ENCODE data around the gene ZKSCAN1. TPM values are rescaled to one million over a fixed set of nuclear protein-coding genes. Genes with fewer than 3 reads are reported as not detected.

ZKSCAN1 gene
- total RNA-seq, 1 experiment from 2014 or later, result 69.5 TPM

- TF ChIP-seq CTCF (conservative IDR thresholded peaks at IDR 0.05; ENCODE audit: low read depth, low read length), result no peak
- no peak for TF ChIP-seq EZH2 (IDR thresholded peaks at IDR 0.05; ENCODE audit: borderline replicate concordance, low read depth, low read length, poor library complexity, severe bottlenecking)
- CTCF ChIA-PET, result no interaction called here
These were observed 55.8 kb downstream of the ZKSCAN1 start for GRCh38 chr7:100071018-100071723.

GRCh38 chr7:100072462-100072861 is 57.1 kb downstream of the ZKSCAN1 start:
- Histone ChIP-seq H3K27me3 (replicated peaks; ENCODE audit: insufficient read depth, low read depth, low read length, poor library complexity) (no peaks in the 10 kb centered on the region), H3K27ac (ENCODE audit: low read depth, low read length, poor library complexity, severe bottlenecking) (no peak overlapping the region), H3K4me3 (ENCODE audit: low read depth, low read length, poor library complexity, severe bottlenecking) (no peak overlapping the region), H3K36me3 (ENCODE audit: insufficient read depth, low read length, poor library complexity, severe bottlenecking) (peaks cover 88% of the 10 kb centered on the region), H3K9me3 (ENCODE audit: low read depth, low read length, poor library complexity, severe bottlenecking) (peaks cover 54% of the 10 kb centered on the region), H3K4me1 (ENCODE audit: insufficient read depth, low read length, poor library complexity, severe bottlenecking) (no peaks in the 10 kb centered on the region)
- TF ChIP-seq EZH2 (IDR thresholded peaks at IDR 0.05; ENCODE audit: borderline replicate concordance, low read depth, low read length, poor library complexity, severe bottlenecking), result no peak
- TF ChIP-seq CTCF (conservative IDR thresholded peaks at IDR 0.05; ENCODE audit: low read depth, low read length), result no peak
- POLR2A ChIA-PET (ENCODE audit: low non-redundant PET), result no interaction called here
- no peak for DNase-seq (ENCODE audit: low spot score)
- BruUV-seq (replicated peaks), result no TSS peak
- CTCF ChIA-PET, result no interaction called here
- intact Hi-C loops (cut with micrococcal nuclease; ENCODE audit: unreplicated experiment), result no loop called here

More at GRCh38 chr7:100071018-100071723, 55.8 kb downstream of the ZKSCAN1 start:
- H3K4me3 ChIP-seq (ENCODE audit: low read depth, low read length, poor library complexity, severe bottlenecking), result no peak overlapping the region
- H3K4me1 ChIP-seq (ENCODE audit: insufficient read depth, low read length, poor library complexity, severe bottlenecking), result no peaks in the 10 kb centered on the region
- no peak for DNase-seq (ENCODE audit: low spot score)
- POLR2A ChIA-PET (ENCODE audit: low non-redundant PET), result no interaction called here
- peaks cover 54% of the 10 kb centered on the region for H3K9me3 ChIP-seq (ENCODE audit: low read depth, low read length, poor library complexity, severe bottlenecking)
- intact Hi-C loops (cut with micrococcal nuclease; ENCODE audit: unreplicated experiment), result no loop called here
- H3K27ac ChIP-seq (ENCODE audit: low read depth, low read length, poor library complexity, severe bottlenecking), result no peak overlapping the region
- no peaks in the 10 kb centered on the region for H3K27me3 ChIP-seq (replicated peaks; ENCODE audit: insufficient read depth, low read depth, low read length, poor library complexity)
- H3K36me3 ChIP-seq (ENCODE audit: insufficient read depth, low read length, poor library complexity, severe bottlenecking), result peaks cover 75% of the 10 kb centered on the region
- no TSS peak for BruUV-seq (replicated peaks)

- BruUV-seq (replicated peaks), result no TSS peak
- POLR2A ChIA-PET (ENCODE audit: low non-redundant PET), result no interaction called here
- DNase-seq (ENCODE audit: low spot score), result no peak
These were observed 59.4 kb downstream of the ZKSCAN1 start for GRCh38 chr7:100074841-100075240.

More at GRCh38 chr7:100074841-100075240, 59.4 kb downstream of the ZKSCAN1 start:
- CTCF ChIA-PET, result no interaction called here
- H3K4me1 ChIP-seq (ENCODE audit: insufficient read depth, low read length, poor library complexity, severe bottlenecking), result no peaks in the 10 kb centered on the region
- TF ChIP-seq EZH2 (IDR thresholded peaks at IDR 0.05; ENCODE audit: borderline replicate concordance, low read depth, low read length, poor library complexity, severe bottlenecking), result no peak
- TF ChIP-seq CTCF (conservative IDR thresholded peaks at IDR 0.05; ENCODE audit: low read depth, low read length), result no peak
- intact Hi-C loops (cut with micrococcal nuclease; ENCODE audit: unreplicated experiment), result no loop called here
- no peaks in the 10 kb centered on the region for H3K27me3 ChIP-seq (replicated peaks; ENCODE audit: insufficient read depth, low read depth, low read length, poor library complexity)
- peaks cover 50% of the 10 kb centered on the region for H3K9me3 ChIP-seq (ENCODE audit: low read depth, low read length, poor library complexity, severe bottlenecking)
- peaks cover 99% of the 10 kb centered on the region for H3K36me3 ChIP-seq (ENCODE audit: insufficient read depth, low read length, poor library complexity, severe bottlenecking)
- no peak overlapping the region for H3K27ac ChIP-seq (ENCODE audit: low read depth, low read length, poor library complexity, severe bottlenecking)
- H3K4me3 ChIP-seq (ENCODE audit: low read depth, low read length, poor library complexity, severe bottlenecking), result no peak overlapping the region

Data from A673 (cell line).